Panc1 (cell line): ENCODE measurements around the gene SLC9A3.

Source experiments
- CTCF ChIP-seq: fragments of 450-650 bp; IDR thresholded peaks from 2 replicates; pipeline ENCODE4 v1.5.1; 2017; ENCODE audit warnings: mild to moderate bottlenecking
- POLR2AphosphoS5 ChIP-seq: IDR thresholded peaks from 2 replicates; pipeline ENCODE4 v1.6.1; 2012; ENCODE audit warnings: mild to moderate bottlenecking, low read depth, low read length, moderate library complexity
- SIN3A ChIP-seq: IDR thresholded peaks from 2 replicates; pipeline ENCODE4 v1.6.1; 2012; ENCODE audit warnings: low read depth, mild to moderate bottlenecking, low read length, moderate library complexity, borderline replicate concordance; ENCODE audit not compliant: insufficient read depth
- TF ChIP-seq, protein P1 (sequence below), 2 experiments: IDR thresholded peaks; 2 replicates each; pipeline ENCODE4 v1.6.1; 2011 to 2012; ENCODE audit warnings: low read depth in 2 of 2, control low read depth in 1 of 2, low read length in 1 of 2, mild to moderate bottlenecking in 1 of 2, moderate library complexity in 1 of 2; ENCODE audit not compliant: insufficient read depth in 1 of 2

DNA sequence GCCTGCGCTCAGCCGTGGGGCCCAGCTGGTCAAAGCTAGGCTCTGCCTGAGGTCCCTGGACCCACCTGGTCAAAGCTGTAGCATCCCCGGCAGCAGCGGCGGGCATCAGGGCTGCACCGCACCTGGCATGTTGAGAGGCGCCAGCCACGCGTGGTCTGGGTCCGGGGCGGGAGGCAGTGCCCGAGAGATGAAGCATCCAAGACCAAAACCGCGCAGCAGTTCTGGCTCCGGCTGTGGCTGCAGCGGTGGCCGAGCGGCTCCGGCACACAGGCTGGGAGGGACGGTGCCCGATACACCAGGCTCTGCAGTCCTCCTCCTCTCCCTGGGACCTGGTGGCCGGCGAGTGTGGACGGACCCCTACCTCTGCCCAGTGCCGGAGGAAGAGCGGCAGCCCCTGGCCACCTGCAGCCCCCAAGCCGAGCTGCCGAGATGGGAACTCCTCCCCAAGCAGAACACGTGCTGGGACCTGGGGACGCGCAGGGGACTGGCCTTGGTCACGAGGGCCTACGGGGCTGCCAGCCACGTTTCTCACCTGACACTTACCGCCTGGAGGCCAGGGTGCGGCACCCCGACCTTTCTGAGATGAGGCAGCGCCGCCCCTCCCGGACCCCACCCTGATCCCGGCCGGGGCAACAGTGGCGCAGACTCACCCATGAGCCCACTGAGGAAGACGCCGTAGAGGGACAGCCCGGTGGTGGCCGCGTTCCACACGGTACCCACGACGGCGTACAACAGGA is 33.0 kb downstream of the SLC9A3 start:
- no peak for TF ChIP-seq CTCF
- TF ChIP-seq, protein P1, sequence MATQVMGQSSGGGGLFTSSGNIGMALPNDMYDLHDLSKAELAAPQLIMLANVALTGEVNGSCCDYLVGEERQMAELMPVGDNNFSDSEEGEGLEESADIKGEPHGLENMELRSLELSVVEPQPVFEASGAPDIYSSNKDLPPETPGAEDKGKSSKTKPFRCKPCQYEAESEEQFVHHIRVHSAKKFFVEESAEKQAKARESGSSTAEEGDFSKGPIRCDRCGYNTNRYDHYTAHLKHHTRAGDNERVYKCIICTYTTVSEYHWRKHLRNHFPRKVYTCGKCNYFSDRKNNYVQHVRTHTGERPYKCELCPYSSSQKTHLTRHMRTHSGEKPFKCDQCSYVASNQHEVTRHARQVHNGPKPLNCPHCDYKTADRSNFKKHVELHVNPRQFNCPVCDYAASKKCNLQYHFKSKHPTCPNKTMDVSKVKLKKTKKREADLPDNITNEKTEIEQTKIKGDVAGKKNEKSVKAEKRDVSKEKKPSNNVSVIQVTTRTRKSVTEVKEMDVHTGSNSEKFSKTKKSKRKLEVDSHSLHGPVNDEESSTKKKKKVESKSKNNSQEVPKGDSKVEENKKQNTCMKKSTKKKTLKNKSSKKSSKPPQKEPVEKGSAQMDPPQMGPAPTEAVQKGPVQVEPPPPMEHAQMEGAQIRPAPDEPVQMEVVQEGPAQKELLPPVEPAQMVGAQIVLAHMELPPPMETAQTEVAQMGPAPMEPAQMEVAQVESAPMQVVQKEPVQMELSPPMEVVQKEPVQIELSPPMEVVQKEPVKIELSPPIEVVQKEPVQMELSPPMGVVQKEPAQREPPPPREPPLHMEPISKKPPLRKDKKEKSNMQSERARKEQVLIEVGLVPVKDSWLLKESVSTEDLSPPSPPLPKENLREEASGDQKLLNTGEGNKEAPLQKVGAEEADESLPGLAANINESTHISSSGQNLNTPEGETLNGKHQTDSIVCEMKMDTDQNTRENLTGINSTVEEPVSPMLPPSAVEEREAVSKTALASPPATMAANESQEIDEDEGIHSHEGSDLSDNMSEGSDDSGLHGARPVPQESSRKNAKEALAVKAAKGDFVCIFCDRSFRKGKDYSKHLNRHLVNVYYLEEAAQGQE (IDR thresholded peaks at IDR 0.05; ENCODE audit: insufficient read depth in 1 of 2, low read depth in 2 of 2, low read length in 1 of 2), result no peak
- TF ChIP-seq POLR2AphosphoS5, result no peak
- TF ChIP-seq SIN3A, result no peak
